Amniotic stem cell (primary cell): Measurements from ENCODE around the gene HEPACAM2.
A peak's percentile ranks its signal among the peaks of the same experiment; 100 is the strongest.

ENCODE experiments used
- DNase-seq: peaks from one replicate; lab custom pipeline; 2025; lab: John Stamatoyannopoulos, UW

Gene HEPACAM2

DNA sequence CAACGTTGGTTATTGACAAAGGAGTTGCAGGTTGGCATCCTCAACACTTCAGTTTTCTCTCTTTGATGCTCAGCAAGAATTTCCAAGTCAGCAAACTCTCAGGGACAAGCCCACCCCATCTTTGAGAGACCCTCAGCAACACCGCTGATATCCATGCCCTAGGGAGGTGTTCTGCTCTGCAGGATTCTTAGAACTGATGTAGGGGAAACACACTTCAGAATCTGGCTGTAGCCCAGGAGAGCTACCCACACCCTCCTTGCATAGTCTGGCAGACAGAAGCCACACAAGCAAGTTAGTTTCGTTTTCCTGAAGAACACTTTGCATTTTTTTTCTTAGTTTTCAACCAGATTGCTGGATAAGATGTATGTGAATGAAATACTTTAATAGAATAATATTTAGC is 78.9 kb downstream of the HEPACAM2 start:
- DNase-seq, result peak; percentile 21

DNA sequence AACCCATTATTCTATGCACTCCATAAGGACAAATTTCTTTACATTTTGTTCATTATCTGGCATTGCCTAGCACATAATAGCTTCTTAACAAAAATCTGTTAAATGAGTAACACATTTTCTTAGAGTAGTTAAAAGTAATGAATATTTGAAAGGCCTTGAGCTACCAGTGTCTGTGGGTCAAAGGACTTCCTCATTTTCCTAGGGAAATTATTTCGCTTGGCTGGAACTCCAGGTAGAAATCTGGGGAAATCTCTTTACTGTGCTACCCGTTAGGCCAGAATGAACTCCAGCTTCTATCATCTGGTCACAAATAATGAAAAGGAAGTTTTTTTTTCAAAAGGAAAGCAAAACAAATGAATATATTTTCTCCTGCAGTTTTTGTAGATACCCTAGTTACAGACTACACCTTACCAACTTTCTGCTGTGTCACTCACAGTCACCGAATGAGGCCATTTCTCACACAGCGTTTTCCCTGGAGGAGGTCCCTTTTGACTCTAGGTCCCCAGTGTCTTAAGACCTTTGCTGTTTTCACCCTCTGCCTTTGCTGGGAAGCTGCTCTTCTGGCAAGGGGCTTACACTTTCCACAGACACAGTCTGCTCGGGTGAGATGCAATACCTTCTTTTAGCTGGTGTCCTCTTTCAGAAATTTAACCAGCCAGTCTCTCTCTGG is 79.7 kb downstream of the HEPACAM2 start:
- no peak for DNase-seq

DNA sequence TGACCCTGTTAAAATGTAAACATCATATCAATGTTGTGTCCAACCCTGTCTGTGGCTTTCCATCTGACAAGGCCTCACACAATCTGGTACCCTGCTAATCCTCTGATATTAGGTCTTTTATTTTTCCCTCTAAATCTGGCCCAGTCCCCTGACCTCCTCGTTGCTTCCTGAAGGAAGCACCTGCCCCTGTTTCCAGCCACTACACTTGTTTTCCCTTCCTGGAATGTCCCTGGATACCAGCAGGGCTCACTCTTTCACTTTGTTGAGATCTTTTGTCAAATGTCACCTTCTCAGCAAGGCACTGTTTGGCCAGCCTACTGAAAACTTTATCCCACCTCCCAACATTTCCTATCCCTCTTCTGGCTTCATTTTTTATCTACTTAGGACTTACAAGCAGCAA is 80.2 kb downstream of the HEPACAM2 start:
- DNase-seq, result no peak

DNA sequence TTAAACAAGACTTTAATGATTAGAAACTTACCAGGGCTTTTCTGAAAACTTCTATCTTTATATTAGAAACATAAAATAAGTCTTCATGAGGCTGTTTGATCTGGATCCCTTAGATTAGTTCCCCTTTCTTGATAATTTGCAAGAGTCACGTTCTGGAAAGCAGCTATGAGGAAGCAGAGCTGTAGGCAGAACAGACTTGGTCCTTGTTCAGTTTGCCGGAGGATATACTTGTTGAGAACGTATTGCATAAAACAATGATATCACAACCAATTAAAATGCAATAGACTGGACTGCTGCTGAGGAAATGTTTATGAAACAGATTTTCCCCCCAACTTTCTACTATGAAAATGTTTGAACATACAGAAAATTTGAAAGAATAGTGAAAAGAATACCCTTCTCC is 80.9 kb downstream of the HEPACAM2 start:
- DNase-seq, result no peak

DNA sequence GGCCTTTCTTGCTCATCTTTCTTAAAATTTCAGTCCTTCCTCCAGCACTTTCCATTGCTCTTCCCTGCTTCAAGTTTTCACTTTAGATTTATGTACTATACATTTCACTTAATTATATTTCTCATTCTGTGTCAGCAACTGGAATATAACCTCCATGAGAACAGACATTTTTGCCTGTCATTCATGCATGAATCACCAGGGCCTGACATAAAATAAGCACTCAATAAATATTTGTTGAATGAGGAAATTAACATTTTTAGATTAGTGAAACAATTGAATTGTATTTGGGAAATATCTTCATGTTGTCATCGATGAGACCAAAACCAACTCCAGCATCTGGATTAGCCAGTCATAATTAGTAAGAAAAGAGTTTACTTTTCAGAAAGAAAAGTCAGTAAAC is 84.1 kb downstream of the HEPACAM2 start:
- no peak for DNase-seq

DNA sequence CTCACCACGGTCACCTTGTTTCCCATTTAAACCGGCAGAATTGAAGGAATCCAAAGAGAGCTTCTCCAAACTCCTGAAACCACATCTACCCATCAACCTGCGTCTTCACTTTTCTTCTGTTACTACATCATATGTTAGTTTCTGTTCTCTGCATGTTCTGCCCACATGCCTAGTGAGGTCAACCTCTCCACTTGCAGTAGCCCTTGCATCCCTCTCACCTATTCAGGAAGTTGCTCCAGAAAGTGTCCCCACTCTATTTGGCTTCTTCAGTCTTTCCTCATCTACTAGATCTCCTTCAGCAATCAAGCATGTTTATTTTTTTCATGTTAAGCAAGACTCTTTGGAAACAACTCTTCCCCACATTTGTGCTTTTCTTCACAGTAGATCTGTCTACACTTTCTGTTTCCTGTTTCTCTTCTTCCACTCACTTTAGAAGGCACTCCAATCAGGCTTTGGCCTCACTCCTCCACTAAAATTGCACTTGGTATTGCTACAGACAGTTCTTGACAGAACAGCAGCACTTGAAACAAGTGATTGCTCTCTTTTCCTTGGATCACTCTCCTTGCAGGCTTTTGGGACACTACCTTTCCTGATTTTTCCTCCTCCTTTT is 85.6 kb downstream of the HEPACAM2 start:
- DNase-seq, result no peak

DNA sequence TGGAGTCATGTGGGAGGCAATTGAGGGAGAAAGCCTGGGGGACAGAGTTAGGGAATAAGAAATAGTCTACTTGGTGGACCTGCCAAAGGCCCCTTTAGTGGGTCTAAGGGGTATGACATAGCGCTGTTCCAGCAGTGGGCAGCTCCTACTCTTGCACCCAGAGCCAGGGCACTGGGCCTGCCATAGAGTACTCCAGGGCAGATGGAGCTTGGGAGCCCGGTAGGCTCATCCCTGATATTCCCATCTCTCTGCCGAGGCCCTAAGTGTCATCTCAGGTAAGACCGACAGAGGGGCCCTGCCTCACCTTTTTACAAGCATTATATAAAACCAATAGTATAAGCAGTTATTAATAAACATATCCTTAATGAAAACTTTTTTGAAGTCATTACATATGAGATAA is 87.7 kb downstream of the HEPACAM2 start:
- DNase-seq, result no peak
